Measurements from ENCODE around the gene FHL5. TPM values are rescaled to one million over a fixed set of nuclear protein-coding genes. Genes with fewer than 3 reads are reported as not detected.
A peak's percentile ranks its signal among the peaks of the same experiment; 100 is the strongest.
"Not testable (repeated sequence)": the region's sequence is repeated elsewhere in the genome, so short reads cannot be mapped to it uniquely, and the experiment has no call there.

The FHL5 gene
- 0.23 TPM for total RNA-seq

DNA sequence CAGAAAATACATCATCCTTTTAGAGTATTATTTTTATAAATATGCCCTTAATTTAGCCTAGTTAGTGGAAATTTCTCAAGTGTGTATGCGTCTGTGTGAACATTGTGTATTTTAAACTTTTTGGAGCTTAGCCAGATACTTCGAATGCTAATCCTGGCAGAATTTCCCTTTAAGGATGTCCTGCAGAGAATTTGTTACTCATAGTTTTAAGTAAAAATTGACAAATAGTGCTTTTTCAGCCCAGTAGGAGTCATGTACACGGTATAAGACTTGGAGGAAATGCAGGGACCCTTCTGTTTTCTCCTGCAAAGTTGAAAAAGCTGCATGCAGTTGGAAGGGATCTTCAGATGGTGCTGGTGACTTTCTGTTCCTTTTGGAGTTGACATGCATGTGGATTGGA is at the start of gene FHL5:
Gene FHL5, plus strand, starts transcription at position 243 of the 400 bp plus-strand sequence. CDS start 40,486 bp downstream, outside the sequence.
- DNase-seq (ENCODE audit: low spot score) (no peak), ATAC-seq (no peak)

- DNase-seq (ENCODE audit: low spot score) (no peak), ATAC-seq (no peak)
Measured at GRCh38 chr6:96520171-96521115, 42.5 kb upstream of the FHL5 start.

DNA sequence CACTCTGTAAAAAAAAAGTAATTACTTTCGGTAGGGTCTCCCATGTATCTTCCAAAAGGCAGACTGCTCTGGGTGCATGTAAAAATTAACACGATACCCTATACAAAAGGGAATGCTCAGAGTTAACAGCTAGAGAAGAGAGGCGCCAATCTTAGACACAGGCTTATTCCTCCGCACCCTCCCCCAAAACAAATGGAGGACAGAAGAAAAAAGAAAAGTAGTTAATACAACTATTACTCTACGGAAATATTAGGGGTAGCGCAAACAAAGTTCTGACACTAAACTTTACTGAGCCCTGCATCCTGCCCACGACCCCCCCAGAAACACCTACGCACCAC is 41.7 kb upstream of the FHL5 start:
- DNase-seq (ENCODE audit: low spot score) (no peak), ATAC-seq (peak; percentile 43)

DNA sequence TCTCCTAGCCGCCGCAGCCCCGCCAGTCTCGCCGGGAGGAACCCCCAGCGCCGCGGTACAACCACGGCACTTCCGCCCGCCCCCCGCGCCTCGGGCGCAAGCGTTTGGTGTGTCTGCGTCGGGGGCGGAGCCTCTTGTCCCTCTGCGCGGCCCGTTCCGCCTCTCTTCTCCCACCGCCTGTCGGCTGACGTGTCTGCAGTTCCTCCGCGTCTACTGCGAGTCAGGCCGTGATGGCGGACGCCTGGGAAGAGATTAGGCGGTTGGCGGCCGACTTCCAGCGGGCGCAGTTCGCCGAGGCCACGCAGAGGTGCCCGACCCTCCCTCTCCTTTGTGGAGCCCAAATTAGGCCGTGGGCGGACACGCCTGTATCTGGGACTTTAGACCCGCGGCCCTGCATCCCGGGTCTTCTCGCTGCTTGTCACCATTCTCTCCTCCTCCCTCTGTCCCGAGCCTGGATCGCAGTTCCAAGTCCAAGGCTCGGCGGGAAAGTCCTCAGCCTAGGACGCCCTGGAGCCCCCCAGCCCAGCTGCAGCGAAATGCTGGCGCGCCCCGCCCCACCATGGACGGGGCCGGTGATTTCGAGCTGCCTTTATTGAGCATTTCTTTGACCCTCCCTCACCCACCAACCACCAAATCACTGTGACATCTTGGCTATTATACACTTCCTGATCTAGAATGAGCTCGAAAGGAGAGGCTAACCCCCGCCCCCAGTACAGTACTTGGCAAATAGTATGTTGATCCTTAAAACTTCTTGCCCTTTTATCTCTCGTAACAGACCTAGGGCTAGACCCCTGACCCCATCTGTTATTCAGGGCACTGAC is 41.1 kb upstream of the FHL5 start, which contains the start of gene UFL1:
Gene UFL1, plus strand, starts transcription at position 163 of the 821 bp plus-strand sequence. Its CDS starts 68 bp downstream, at position 231.
- peak; percentile 98 for ATAC-seq
- DNase-seq (ENCODE audit: low spot score) = peak; percentile 95

DNA sequence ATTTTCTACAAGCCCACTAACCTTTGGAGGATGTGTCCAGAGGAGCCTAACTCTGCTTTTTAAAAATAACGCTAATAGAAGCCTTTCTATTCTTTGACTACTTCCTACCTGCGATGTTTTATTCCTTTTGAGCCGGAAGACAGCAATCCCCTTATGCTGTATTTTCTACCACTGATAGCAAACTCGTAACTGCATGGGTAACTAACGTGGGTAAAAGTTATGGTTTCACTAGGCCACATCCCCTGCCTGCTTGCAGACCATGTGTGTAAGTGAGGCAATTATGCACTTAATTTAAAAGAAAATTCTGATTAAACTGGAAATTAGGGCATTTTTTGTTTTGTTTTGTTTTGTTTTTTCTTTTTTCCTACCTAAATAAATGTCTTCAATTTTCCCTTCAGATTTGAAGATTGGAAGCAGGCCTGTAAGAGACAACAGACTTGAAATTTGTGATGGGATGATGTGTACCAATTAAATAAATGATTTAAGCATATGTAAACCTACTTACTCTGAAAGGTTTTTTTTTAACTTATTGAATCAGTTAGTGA is 40.4 kb upstream of the FHL5 start:
- DNase-seq (ENCODE audit: low spot score) (no peak), ATAC-seq (peak; percentile 14)

DNA sequence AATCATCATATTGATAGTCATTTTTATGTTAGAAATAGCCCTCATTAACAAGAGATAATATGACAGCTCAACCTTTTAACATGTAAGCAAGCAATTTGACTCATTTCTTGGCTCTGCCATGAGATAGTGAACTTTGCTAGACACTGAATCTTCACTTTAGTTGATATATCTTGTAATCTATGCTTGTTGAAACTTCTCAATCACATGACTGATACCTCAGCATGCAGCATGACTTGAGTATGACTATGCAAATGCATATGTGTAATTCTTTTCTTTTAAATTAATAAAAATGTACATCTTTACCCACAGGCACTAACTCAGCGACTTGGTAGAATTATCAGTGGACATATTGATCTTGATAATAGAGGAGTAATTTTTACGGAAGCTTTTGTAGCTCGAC is 34.7 kb upstream of the FHL5 start:
- DNase-seq (ENCODE audit: low spot score) (no peak), ATAC-seq (no peak)

DNA sequence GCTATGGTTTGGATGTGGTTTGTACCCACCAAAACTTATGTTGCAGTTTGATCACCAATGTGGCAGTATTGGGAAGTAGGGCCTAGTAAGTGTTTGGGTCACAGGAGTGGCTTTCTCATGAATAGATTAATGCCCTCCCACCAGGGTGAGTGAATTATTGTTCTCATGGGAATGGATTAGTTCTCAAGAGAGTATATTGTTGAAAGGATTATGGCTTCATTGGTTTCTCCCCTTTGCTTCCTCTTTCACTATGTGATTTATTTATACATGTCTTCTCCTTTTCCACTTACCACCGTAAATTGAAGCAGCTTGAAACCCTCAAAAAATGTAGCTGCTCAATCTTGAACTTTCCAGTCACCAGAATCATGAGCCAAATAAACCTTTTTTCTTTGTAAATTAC is 30.5 kb upstream of the FHL5 start:
- no peak for DNase-seq (ENCODE audit: low spot score)
- no peak for ATAC-seq

- ATAC-seq (peak; percentile 55), DNase-seq (ENCODE audit: low spot score) (no peak)
Measured at GRCh38 chr6:96537726-96538125, 25.2 kb upstream of the FHL5 start.

- no peak for ATAC-seq
- DNase-seq (ENCODE audit: low spot score) = no peak
Measured at GRCh38 chr6:96542702-96543101, 20.2 kb upstream of the FHL5 start.

DNA sequence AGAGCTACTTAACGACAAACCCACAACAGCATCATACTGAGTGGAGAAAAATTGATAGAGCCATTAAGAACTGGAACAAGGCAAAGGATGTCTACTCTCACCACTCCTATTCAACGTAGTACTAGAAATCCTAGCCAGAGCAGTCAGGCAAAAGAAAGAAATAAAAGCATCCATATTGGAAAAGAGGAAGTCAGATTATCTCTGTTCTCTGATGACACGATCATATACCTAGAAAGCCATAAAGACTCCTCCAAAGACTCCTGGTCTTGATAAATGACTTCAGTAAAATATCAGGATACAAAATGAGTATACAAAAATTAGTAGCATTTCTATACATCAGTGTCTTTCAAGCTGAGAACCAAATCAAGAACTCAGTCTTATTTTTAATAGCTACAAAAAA is 17.0 kb upstream of the FHL5 start:
- ATAC-seq (no peak), DNase-seq (ENCODE audit: low spot score) (no peak)

DNA sequence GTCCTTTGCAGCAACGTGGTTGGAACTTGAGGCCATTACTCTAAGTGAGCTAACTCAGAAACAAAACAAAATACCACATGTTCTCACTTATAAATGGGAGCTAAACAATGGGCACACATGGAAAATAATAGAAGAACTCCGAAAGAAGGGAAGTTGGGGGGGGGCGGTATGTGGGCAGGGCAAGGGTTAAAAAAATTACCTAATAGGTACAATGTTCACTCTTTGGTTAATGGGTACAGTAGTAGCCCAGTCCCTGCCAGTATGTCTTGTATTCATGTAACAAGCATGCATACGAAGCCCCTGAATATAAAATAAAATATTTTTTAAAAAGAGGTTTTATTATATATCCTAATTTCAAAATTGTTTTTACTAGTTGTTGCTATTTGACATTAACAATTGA is 15.3 kb upstream of the FHL5 start:
- peak; percentile 68 for ATAC-seq
- no peak for DNase-seq (ENCODE audit: low spot score)

- no peak for DNase-seq (ENCODE audit: low spot score)
- no peak for ATAC-seq
Measured at GRCh38 chr6:96554558-96554957, 8.4 kb upstream of the FHL5 start.

- ATAC-seq; DNase-seq (ENCODE audit: low spot score): not testable (repeated sequence)
Measured at GRCh38 chr6:96559740-96560139, 3.2 kb upstream of the FHL5 start.

GRCh38 chr6:96563853-96564252 is 925 bp downstream of the FHL5 start:
- no peak for DNase-seq (ENCODE audit: low spot score)
- no peak for ATAC-seq

DNA sequence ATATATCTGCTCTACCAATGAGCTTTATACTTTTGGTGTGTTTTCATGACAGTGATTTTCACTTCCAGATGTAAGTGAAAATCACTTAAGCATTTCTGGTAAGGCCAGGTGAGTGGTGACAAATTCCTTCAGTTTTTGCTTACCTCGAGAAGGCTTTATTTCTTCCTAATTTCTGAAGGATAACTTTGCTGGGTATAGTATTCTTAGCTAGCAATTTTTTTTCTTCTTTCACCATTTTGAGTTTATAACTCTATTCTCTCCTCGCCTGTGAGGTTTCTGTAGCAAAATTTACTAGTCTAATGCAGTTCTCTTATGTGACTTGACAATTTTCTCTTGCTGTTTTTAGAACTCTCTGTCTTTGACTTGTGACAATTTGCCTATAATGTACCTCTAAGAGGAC is 7.1 kb downstream of the FHL5 start:
- ATAC-seq (no peak), DNase-seq (ENCODE audit: low spot score) (no peak)

- ATAC-seq (peak; percentile 89), DNase-seq (ENCODE audit: low spot score) (no peak)
Measured at GRCh38 chr6:96571551-96571950, 8.6 kb downstream of the FHL5 start.

DNA sequence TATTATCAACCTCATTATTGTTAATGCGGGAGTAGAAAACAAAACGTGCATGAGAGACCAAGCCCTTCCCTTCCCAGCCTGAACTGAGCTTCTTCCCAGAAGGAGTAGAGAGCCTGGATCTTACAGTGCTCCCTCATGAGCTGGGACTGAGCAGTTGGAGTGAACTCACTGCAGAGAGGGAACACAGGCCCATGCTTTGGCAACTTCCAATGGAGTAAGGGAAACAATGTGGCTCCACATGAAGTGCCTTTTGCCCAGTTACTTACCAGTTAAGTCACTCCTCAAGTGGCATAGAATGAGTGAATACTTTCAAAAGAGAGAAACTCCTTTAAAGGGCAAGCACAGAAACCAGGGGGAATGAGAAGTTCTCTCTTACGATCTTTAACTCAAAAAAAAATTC is 12.4 kb downstream of the FHL5 start:
- DNase-seq (ENCODE audit: low spot score) (no peak), ATAC-seq (no peak)

DNA sequence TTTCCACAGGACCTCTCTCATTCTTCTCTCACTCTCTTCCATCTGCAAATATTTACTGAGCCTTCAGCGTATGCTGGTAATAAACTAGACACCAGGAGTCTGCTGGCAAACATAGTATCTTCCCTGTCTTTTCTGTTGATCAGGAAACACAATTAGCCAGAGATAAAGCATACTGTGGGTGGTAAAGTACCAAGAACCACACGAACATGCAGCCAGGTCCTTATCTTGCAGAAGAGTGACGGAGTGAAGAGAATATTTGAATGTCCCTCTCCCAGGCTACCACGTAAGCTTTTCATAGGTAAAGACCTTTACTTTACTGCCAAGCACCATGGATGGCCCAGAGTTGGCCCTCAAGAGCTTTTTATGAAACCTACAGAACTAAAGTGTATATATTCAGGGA is 13.3 kb downstream of the FHL5 start:
- ATAC-seq = no peak
- no peak for DNase-seq (ENCODE audit: low spot score)

DNA sequence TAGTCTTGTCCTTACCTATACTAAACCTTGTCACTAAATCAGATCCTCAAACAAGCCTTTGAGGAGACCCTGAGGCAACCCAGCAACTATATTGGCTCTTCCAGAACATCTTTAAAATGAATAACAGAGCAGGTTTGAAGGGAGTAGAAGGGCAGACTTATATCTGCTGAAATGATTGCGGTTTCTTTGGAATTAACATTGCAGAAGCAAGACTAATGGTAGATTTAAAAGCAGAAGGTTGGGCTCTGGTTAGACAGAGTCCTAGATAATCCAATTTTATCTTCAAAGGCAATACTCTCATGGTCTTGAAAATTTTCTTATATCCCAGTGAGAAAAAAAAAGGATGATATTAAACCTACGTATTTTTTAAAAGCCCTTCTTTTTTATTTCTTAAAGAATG is 19.1 kb downstream of the FHL5 start:
- ATAC-seq = no peak
- DNase-seq (ENCODE audit: low spot score) = no peak

DNA sequence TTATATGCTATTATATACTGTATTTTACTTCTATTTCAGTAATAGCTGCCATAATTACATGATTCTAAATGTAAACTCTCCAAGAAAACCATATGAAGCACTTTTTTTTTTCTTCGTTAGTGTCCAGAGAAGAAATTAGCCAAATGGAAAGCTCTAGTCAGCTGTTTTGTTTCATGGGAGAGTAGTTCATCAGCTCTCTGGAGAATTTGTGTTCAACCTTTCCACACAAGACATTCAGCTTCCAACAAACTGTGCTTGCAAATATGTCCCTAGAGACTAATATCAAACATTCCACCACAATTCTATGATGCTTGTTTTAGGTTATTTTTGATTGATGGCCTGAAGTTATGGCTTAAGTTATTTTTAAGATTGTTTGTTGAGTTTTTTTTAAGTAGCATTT is 19.5 kb downstream of the FHL5 start:
- no peak for ATAC-seq
- DNase-seq (ENCODE audit: low spot score) = no peak

DNA sequence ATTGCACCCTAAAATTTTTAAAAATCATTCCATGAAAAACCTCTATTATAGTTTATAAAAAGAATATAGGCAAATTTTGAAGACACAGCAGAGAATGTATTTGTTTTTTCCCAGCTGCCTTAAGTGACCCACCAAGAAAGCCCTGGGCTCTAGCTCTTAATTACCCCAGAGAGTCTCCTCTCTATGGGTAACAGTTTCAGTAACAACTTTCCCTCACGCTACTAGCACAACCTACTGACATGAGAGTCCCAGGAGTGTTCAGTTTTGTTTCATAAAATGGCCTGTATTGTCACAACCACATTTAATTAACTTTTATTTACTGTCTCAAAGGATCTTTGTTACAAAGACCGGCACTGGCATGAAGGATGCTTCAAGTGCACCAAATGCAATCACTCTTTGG is 41.5 kb downstream of the FHL5 start:
- DNase-seq (ENCODE audit: low spot score) (no peak), ATAC-seq (no peak)

- DNase-seq (ENCODE audit: low spot score) (no peak), ATAC-seq (no peak)
Measured at GRCh38 chr6:96608074-96608473, 45.1 kb downstream of the FHL5 start.

Data from left lobe of liver (tissue), 2 donors.